HG03558 (cell line): ENCODE measurements around the gene FNDC10.
A peak's percentile ranks its signal among the peaks of the same experiment; 100 is the strongest.

Experiments
- ATAC-seq: cut with Tn5 transposase; IDR thresholded peaks from one replicate; pipeline ENCODE4 v1.9.1; 2021; ENCODE audit warnings: moderate number of reproducible peaks; ENCODE audit not compliant: unreplicated experiment; ENCODE audit errors: extremely low read depth

Gene FNDC10

DNA sequence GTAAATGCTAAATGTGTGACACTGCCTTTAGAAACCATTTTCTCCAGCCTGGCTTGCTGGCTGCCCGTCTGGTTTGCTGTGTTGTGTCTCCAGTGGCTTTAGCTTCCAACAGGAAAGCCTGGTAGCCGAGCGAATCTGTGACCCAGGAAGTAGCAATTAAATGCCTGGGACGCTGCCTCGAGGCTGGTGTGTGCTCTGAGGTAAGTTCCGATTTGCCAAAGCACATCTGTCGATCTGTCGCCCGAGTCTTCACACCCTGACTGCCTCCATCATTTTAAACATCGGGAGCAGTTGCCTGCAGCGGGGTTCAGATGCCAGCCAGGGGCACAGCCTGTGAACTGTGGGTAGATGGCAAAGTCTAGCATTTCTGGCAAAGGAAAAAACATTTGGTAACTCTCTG lies 17.6 kb upstream of the FNDC10 start:
- no peak for ATAC-seq

DNA sequence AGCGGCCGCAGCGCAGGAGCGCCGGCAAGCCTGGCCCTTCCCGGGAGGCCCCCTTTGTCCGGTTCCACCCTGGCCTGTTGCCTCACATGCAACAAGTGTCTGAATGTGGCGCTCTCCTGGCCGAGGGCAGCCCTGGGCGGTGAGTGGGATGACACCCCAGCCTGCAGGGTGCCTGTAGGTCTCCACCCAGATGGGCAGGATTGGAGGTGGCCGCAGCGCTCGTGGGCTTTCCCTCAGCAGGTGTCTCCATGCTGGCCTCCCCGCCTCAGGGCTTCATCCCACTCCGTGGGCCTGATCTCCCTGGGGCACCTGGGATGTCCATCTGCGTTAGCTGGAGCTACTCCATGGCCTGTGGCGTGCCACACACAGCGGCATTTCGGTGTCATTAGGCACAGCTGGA lies 16.9 kb upstream of the FNDC10 start:
- ATAC-seq: no peak

DNA sequence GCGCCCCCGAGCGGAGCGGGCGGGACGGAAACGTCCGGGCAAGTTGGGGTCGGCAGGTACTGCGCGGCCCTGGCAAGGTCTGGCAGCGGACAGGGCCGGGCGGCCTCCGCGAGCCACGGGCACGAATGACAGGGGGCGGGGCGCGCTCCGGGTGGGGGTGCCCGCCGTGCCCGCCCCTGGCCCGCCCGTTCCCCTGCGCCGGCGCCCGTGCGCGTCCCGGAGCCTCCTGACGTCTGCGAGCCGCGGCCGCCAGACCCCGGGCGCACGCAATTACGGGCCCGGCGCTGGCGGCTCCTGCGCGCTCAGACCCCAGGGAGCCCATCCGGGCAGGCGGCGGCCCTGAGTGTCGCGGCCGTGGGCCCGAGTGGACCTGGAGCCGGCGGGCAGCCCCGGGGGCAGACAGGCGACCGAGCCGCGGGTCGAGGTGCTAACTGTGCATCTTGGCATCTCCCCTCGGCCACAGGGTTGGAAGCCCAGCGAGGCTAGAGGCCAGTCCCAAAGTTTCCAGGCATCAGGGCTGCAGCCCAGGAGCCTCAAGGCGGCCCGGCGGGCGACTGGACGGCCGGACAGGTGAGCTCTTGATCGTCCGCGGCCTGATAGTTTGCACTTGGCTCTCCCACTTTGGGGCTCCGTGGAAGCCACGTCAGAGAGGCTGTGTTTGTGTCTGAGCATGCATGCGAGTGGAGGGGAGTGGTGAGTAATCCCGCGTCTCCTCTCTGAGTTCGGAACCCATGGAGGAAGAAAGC lies 16.3 kb upstream of the FNDC10 start:
- peak; percentile 20 for ATAC-seq

DNA sequence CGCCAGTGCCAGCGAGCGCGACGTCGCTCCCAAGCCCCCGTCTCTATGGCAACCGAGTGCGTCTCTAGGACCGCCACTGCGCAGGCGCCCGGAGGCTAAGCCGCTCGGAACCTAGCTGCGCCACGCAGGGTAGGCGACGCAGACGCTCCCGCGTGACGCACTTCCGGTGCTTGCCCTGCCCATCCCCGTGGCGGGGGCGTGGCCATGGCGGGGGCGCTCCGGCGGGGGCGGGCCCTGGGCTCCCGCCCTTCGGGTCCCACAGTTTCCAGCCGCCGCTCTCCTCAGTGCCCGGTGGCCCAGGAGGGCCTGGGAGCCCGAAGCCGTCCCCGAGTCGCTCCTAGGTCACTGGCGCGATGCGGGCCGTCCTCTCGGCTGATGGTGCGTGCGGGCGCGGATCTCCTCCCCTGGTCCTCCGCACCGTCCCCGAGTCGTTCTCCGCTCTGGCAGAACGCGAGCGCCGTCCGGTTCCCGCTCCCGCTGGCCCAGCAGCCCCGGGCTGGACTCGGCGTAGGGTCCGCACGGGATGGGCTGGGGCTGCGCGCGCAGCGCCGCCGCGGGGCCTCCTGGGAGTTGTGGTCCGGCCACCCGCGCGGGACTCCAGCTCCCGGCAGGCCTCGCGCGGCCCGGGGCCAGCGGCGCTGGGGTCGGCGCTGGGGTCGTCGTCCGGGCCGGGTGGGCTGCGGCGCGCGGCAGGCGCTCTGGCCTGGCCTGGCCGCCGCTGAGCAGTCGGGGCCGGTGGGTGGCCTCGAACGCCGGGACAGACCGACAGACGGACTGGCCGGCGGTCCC lies 15.5 kb upstream of the FNDC10 start, which contains the start of gene MIB2:
MIB2 (plus strand) TSS at position 245 of the 789 bp plus-strand sequence. CDS start 7,953 bp downstream, outside the sequence.
- ATAC-seq: peak; percentile 62

DNA sequence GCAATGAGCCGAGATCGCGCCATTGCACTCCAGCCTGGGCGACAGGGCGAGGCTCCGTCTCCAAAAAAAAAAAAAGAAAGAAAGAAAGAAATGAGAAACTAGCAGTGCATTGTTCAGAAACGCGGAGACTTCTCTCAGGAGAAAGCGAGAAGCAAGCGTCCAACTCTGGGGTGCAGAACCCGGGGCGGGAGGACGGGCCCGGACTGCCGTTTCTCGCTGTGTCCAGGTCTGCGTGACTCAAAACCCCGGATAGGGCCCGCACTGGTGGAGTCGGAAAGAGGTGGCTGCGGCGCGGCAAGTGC lies 15.0 kb upstream of the FNDC10 start:
- ATAC-seq: no peak

DNA sequence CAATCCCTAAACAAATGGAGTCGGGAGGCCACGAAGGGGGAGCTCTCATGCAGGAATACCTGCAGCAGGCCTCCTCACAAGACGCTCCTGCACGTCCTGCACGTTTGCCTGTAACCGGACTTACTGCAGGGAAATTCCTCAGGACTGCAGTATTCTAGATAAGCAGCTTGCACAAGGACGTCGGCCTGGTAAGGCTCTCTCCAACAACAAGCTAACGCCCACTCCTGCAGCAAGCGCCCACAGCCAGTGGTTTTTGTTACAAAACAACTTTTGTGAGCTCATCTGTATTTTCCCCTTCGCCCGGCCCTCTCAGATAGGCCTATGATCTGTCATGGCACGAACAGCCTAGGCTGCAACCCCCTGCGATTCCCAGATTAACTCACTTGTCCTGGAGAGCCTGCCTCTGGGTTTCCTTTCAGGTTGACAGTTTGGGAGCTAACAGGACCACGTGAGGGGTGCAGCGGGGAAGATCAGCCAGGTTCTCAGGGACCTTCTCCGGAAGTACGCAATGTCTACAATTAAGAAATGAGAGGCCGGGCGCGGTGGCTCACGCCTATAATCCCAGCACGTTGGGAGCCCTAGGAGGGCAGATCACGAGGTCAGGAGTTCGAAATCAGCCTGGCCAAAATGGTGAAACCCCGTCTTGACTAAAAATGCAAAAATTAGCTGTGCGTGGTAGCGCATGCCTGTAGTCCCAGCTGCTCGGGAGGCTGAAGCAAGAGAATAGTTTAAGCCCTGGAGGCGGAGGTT lies 14.4 kb upstream of the FNDC10 start:
- no peak for ATAC-seq

DNA sequence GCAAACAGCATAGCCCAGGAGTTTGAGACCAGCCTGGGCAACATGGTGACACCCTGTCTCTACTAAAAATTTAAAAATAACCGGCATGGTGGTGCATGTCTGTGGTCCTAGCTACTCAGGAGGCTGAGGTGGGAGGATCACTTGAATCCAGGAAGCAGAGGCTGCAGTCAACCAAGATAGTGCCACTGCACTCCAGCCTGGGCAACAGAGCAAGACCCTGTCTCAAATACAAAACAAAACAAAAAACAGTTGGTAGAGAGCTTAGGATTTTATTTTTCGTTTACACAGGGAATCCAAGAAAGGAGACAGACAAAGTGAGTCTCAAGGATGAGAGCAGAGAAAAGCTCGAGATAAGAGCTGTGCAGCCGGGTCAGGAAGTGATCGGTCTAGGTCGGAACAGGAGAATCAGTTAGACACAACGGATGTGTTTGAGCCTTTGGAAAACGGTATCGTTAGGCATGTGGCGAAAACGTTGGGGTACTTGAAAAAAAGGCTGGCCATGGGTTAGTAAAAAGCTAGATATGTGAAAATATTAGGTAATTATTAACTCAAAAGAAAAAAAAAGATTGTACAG lies 13.7 kb upstream of the FNDC10 start:
- no peak for ATAC-seq

DNA sequence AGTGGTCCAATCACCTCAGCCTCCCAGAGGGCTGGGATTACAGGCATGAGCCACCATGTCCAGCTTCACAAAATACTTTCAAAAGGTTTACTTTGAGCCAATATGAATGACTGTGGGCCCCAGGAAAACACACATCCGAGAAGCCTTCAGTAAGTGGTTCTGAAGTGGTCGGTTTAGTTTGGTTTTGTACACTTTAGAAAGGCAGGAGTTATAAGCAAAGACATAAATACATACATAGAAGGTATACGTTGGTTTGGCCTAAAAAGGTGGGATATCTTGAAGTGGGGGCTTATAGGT lies 12.1 kb upstream of the FNDC10 start:
- no peak for ATAC-seq

DNA sequence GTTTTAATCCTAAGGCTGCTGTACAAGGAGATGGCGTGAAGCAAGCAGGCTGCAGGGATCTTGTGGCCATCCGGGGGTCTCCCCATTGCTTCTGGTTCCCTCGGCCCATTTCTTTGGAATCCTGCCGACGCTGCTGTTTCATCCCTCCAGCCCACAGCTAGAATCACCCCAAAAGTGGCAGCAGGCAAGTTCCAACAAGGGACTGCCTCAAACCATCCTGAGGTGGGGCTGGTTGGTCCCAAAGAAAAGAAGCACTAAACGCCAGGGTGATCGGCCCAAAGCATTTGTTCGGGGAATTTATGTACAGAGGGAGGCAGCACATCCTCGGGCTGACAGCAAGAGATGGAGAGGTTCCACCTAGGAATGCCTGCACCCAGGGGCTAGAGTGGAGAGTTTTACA lies 10.9 kb upstream of the FNDC10 start:
- ATAC-seq: no peak

DNA sequence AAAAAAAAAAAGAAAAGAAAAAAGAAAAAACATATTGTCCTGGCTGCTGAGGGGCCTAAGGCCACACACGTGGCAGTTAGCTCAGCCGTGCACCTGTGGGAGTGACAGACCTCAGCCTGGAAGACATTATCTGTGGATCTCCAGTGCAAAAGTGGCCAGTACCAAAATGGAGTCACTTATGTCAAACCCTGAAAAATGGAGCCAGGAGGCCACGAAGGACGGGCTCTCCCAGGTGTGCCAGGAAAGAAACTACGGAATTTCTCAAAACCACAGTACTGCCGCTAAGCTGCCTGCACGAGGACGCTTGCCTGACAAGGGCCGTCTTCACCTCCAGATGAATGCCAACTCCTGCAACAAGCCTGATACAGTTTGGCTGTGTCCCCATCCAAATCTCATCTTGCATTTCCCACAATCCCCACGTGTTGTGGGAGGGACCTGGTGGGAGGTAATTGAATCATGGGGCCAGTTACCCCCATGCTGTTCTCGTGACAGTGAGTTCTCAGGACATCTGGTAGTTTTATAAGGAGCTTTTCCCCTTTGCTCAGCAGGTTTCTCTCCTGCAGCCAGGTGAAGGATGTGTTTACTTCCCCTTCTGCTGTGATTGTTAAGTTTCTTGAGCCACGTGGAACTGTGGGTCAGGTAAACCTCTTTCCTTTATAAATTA lies 10.0 kb upstream of the FNDC10 start:
- no peak for ATAC-seq

DNA sequence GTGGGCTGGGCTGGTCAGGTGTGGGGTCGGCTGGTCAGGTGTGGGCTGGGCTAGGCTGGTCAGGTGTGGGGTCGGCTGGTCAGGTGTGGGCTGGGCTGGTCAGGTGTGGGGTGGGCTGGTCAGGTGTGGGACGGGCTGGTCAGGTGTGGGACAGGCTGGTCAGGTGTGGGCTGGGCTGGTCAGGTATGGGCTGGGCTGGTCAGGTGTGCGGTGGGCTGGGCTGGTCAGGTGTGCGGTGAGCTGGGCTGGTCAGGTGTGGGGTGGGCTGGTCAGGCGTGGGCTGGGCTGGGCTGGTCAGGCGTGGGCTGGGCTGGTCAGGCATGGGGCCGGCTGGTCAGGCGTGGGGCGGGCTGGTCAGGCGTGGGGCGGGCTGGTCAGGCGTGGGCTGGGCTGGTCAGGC lies 6.3 kb upstream of the FNDC10 start:
- no peak for ATAC-seq

DNA sequence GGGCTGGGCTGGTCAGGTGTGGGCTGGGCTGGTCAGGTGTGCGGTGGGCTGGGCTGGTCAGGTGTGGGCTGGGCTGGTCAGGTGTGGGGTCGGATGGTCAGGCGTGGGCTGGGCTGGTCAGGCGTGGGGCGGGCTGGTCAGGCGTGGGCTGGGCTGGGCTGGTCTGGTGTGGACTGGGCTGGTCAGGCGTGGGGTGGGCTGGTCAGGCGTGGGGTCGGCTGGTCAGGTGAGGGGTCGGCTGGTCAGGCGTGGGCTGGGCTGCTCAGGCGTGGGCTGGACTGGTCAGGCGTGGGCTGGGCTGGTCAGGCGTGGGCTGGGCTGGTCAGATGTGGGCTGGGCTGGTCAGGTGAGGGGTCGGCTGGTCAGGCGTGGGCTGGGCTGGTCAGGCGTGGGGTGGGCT lies 5.8 kb upstream of the FNDC10 start:
- no peak for ATAC-seq

DNA sequence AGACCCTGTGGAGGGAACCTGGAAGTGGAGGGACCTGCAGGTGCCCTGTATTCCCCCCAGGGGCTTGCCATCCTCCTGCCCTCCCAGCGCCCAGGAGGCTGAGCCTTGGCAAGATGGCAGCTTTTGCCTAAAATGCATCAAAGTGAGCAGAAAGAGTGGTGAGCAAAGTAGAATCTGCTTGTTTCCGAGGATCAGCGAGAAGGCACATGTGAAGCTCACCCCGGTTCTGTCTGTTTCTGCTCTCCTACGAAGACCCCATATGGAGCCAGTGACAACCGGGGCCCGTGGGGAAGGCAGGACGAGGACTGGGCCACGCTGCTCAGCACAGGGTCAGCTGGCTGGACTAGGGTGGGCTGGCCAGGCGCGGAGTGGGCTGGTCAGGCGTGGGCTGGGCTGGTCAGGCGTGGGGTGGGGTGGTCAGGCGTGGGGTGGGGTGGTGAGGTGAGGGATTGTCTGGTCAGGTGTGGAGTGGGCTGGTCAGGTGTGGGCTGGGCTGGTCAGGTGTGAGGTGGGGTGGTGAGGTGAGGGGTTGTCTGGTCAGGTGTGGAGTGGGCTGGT lies 5.2 kb upstream of the FNDC10 start:
- ATAC-seq: no peak

DNA sequence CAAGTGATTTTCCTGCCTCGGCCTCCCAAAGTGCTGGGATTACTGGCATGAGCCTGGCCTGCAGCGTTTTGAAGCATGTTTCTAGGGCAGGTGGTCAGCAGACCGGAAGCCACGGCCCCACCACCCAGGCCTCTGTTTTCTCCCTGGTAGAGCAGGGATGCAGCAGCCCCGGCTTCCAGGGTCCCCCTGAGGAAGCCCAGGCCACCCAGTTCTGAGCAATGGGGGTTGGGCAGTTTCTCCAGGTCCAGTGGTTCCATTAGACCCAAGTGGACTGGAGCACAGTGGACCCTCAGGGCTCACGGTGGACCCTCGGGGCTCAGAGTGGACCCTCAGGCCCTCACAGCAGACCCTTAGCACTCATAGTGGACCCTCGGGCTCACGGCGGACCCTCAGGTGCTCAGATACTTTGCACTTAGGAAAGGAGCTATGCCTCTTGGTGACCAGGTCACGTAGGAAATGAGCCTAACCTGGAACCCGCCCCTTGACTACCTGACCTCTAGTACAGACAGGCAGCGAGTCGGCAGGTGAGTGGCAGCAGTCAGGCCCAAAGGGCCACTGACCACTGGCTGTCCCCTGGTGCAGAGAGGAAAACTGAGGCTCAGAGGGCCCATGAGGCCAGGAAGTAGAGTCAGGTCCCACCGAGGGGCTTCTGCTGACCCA lies 4.6 kb upstream of the FNDC10 start:
- no peak for ATAC-seq

DNA sequence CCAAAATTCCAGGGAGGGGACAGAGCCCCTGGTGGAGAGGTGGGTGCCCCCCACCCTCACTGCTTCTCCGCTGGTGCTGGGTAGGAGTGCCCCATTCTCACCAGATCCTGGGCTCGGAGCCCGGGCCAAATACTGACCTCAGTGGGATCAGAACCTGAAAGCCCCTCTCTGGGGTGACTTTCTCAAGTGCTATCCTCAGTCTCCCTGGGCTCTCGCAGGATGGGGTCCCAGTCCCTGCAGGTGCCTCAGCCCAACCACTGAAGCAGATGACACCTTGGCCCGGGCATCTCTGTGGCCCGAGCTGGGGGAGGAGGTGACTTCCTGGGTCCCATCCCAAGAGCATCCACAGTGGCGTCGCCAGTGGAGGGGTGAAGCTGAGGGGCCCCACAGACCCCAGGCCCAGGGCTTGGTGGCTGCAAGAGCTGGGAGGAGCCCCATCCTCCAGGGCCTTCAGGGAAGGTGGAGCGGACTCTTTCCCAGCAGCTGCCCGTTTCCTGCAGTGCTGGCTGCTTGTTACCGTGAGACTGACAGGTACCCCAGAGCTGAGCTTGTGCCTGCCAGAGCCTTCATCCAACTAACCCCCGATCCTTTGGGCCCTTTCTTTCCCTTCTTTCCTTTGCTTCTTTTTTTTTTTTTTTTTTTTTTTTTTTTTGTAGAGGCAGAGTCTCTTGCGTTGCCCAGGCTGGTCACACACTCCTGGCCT lies 3.9 kb upstream of the FNDC10 start:
- ATAC-seq: no peak

DNA sequence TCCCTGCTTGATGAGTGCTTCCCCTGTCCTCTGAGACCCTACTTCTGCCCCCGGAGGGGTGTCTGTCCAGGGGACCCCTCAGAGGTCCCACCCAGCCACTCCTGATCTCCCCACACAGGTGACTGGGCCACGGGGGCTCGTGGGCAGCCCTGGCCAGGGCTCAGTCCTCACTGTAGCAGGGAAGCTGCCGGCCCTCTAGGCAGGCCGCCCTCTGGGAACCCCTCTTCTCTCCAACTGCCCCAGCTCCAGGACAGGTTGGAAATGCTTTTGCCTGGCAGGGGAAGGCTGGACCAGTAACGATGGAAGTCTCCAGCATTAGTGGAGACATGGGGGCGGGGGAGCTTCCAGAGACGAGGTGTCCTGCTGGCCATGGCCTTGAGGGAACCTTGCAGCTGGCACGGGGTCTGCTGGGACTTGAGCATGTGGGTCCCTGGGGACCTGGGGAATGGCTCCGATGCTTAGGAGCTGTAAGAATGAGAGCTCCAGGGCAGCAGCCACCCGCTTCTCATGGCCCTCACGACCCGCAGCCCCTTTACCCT lies 3.1 kb upstream of the FNDC10 start:
- ATAC-seq: no peak

DNA sequence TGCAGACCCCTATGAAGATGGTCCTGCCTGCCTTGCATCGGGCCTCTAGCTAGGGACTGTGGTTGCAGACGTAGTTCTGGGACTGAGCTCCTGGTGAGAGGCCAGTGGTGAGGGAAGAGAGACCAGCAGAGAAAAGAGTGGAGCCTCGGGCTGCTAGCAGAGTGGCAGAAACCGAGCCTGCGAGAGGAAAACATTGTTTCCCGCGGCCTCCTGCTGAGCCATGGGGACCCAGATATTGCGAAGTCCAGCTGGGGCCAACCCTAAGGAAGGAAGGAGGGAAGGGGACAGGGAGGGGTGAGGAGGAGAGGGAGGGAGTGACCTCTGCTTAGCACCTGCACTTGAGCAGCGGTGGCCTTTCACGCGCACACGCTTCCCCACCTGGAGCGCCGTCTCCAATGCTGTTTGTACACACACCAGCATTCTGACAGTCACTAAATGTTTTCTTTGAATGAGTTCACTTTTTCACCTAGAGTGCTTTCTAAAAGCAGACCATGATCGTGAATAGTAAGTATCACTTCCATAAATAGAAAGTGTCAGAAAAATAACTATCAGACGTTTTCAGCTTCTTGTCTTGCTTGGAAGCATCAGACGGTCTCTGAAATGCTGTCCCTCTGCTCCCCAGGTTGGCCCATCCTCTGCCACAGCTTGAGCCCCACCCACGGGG lies 2.5 kb upstream of the FNDC10 start:
- ATAC-seq: no peak

DNA sequence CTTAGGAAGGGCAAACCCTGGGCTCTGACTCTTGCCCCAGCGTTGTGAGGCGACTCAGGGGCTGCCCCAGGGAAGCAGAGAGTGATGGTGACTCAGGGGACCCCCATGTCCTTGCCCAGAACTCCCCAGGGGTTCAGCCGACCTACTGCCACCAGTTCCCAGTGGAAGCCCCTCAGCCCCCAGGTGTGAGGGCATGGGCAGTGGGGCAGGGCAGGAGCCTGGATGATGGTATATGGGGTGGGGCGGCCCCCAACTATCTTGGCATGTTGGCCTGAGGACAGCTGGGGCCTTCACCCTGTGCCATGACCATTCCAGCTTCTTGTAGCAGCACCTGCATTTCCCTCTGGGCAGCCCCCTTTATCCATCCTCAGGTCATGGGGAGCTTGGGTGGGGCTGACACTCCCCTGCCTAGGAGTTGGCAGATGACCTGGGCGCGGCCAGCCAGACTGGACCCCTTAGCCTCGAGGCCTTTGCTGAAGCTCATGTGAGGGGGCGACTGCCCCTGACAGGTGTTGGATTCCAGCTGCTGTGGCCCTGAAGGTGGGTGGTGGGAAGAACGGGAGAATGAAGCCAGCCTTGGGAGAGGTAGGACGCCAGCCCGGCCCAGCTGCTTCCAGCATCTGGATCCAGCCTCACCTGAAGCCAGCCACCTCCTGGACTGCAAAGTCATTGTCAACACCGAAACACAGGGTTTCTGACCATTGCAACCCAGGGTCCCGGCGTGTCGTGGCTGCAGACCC lies 1.8 kb upstream of the FNDC10 start:
- ATAC-seq: no peak
